ENCODE results near the gene LMX1A.

DNA sequence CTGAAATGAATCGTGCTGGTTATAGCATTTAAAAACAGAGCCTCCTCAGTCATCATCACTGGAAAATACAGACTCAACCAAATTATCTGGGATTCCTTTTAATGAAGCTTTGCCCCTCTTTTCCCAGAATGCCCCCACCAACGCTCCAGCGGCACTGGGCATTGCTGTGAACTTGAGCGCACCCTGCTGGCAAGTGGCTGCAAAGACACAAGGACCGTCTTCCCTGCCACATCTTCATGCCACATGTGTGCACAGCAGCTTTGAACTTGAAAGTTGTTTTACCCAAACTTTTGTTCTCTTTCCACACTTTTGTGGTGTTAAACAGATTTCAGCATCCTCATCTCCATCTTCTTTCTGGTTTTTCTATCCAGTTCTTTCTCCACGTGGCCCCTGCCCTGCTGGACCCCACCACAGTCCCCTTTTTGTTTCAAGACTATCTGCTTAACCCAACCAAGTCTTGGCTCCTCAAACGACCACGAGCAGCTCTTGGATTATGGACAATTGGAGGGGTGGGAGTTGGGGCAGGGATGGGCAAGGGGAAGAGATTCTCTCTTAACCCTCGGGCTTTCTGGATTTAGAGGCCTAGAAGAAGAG is 12.8 kb upstream of the LMX1A start:
- TF ChIP-seq, protein P1, sequence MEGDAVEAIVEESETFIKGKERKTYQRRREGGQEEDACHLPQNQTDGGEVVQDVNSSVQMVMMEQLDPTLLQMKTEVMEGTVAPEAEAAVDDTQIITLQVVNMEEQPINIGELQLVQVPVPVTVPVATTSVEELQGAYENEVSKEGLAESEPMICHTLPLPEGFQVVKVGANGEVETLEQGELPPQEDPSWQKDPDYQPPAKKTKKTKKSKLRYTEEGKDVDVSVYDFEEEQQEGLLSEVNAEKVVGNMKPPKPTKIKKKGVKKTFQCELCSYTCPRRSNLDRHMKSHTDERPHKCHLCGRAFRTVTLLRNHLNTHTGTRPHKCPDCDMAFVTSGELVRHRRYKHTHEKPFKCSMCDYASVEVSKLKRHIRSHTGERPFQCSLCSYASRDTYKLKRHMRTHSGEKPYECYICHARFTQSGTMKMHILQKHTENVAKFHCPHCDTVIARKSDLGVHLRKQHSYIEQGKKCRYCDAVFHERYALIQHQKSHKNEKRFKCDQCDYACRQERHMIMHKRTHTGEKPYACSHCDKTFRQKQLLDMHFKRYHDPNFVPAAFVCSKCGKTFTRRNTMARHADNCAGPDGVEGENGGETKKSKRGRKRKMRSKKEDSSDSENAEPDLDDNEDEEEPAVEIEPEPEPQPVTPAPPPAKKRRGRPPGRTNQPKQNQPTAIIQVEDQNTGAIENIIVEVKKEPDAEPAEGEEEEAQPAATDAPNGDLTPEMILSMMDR (IDR thresholded peaks at IDR 0.05), result peak; percentile 48 to 87 (median 76)
- no peak for TF ChIP-seq POLR2A (IDR thresholded peaks at IDR 0.05)

Data from esophagus squamous epithelium (tissue), 4 donors.